GM23248 (cell line): Measurements from ENCODE around the gene PTPN2.

Experiments used
- EZH2 ChIP-seq: fragments of 200-600 bp; sonication (generic); IDR thresholded peaks from 2 replicates; pipeline ENCODE4 v1.6.1; 2018; ENCODE audit warnings: antibody characterized with exemption, mild to moderate bottlenecking; ENCODE audit not compliant: insufficient read depth, poor library complexity, severe bottlenecking
- EZH2phosphoT487 ChIP-seq: fragments of 200-600 bp; sonication (generic); IDR thresholded peaks from 2 replicates; pipeline ENCODE4 v1.6.1; 2018; ENCODE audit warnings: antibody characterized with exemption, moderate library complexity, mild to moderate bottlenecking, low read depth; ENCODE audit not compliant: insufficient read depth

GRCh38 chr18:12868576-12868975 is 15.5 kb downstream of the PTPN2 start:
- TF ChIP-seq EZH2 (no peak), EZH2phosphoT487 (no peak)
